Fibroblast of the aortic adventitia (primary cell): ENCODE data around the gene PRDX4. TPM values are rescaled to one million over a fixed set of nuclear protein-coding genes. Genes with fewer than 3 reads are reported as not detected.

Experiments used
- total RNA-seq: library from RNA; depleted of rRNA; stranded (reverse); fragments of >200 nt; gene quantifications from 2 replicates; pipeline ENCODE4 v1.2.3, GENCODE V29; 2012; ENCODE audit warnings: low replicate concordance

The PRDX4 gene
- total RNA-seq, 1 donor = 298 TPM

Other genes starting within 250 kb of the PRDX4 start
- 52.8 and 83.0 TPM in 2 replicates for gene ACOT9, start 75.8 kb downstream of the PRDX4 start, total RNA-seq
- gene SAT1, start 115.7 kb downstream of the PRDX4 start, total RNA-seq = 75.7 and 450 TPM in 2 replicates
- gene APOO, start 240.4 kb downstream of the PRDX4 start, total RNA-seq = 9.8 TPM in 1 of 2 replicates, not detected in the other
- gene CXorf58, start 240.5 kb downstream of the PRDX4 start, total RNA-seq = not detected in 2 replicates